ENCODE measurements around the gene EIF4B. TPM values are rescaled to one million over a fixed set of nuclear protein-coding genes. Genes with fewer than 3 reads are reported as not detected.
A peak's percentile ranks its signal among the peaks of the same experiment; 100 is the strongest.

The EIF4B gene
- total RNA-seq, 4 donors from 2014 or later, result 400 to 648 (median 576) TPM

DNA sequence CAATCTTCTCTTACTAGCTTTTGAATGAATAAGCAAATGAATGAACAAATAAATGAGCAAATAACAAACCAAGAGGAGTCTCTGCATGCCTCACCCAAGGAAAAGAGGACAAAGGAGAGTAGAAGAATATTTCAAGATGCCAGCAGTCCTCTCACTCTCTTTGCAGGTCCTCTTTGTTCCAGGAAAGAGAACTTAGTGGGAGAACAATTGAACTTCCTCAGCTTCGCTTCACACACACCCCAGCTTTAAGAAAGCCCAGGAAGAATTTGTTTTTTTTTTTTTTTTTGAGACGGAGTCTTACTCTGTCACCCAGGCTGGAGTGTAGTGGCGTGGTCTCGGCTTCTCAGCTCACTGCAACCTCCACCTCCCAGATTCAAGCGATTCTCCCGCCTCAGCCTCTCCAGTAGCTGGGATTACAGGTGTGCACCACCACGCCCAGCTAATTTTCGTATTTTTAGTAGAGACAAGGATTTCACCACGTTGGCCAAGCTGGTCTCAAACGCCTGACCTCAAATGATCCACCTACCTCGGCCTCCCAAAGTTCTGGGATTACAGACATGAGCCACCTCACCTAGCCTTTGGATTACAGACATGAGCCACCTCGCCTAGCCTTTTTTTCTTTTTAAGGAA is 37.0 kb upstream of the EIF4B start:
- Histone ChIP-seq H3K4me1 (peaks cover 0 to 29% (median 21%) of the 10 kb centered on the region in 4 donors), H3K4me3 (no peak overlapping the region), H3K27ac (replicated peaks in 1 of 4) (peak overlapping the region in 1 of 4 donors; percentile 40), H3K27me3 (peaks cover 0 to 26% (median 5%) of the 10 kb centered on the region in 4 donors), H3K9me3 (no peaks in the 10 kb centered on the region), H3K36me3 (no peaks in the 10 kb centered on the region)
- intact Hi-C loops (cut with DNase I), result no loop called here
- DNase-seq (ENCODE audit: extremely low spot score), result no peak
- WGBS, result 75% methylated on average over 12 of the region's 12 CpGs
- TF ChIP-seq POLR2AphosphoS5 (IDR thresholded peaks at IDR 0.05), result no peak
- no peak for TF ChIP-seq CTCF (IDR thresholded peaks at IDR 0.05)
- TF ChIP-seq EP300 (IDR thresholded peaks at IDR 0.05), result no peak
- no peak for TF ChIP-seq POLR2A (IDR thresholded peaks at IDR 0.05; ENCODE audit: low read depth)

GRCh38 chr12:52969828-52970569 is 36.3 kb upstream of the EIF4B start:
- intact Hi-C loops (cut with DNase I), result no loop called here
- TF ChIP-seq POLR2AphosphoS5 (IDR thresholded peaks at IDR 0.05), result no peak
- TF ChIP-seq POLR2A (IDR thresholded peaks at IDR 0.05; ENCODE audit: low read depth), result no peak
- TF ChIP-seq CTCF (IDR thresholded peaks at IDR 0.05), result no peak
- TF ChIP-seq EP300 (IDR thresholded peaks at IDR 0.05), result no peak
- DNase-seq (ENCODE audit: extremely low spot score), result no peak
- Histone ChIP-seq H3K4me1 (peaks cover 4 to 31% (median 26%) of the 10 kb centered on the region in 4 donors), H3K27me3 (peaks cover 0 to 19% (median 4%) of the 10 kb centered on the region in 4 donors), H3K36me3 (no peaks in the 10 kb centered on the region), H3K4me3 (no peak overlapping the region), H3K27ac (replicated peaks in 1 of 4) (peak overlapping the region in 3 of 4 donors; percentile 25 to 40 (median 29)), H3K9me3 (no peaks in the 10 kb centered on the region)
- 33% methylated on average over 7 of the region's 7 CpGs for WGBS

DNA sequence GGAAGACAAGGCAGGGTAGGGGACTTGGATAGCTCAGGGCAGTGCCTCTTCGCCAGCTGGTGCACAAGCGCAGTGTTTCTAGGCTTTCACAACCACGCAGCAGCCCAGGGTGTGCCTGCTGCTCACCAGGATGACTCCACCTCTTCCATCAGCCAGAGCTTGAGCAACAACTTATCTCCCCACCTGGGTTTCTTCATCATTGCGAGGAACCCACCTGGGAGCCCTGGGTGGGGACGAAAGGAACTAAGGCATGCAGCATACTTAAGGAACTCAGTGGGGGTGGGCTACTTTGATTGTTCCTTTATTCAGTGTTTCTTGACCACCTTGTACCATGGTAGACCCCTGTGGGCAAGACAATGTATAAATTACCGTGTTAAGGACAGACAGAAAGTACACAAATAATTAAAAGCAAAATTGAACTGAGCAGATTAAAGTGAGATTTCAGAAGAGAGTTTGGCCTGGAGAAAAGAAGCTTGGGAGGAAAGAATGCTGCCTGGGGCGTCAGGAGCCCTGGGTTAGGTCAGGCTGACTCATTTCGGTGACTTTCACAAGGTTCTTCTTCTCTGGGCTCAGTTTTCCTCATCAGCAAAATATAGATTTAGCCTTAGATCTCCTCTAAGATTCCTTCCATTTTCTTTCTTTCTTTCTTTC is 34.5 kb upstream of the EIF4B start:
- Histone ChIP-seq H3K4me3 (no peak overlapping the region), H3K9me3 (no peaks in the 10 kb centered on the region), H3K4me1 (peaks cover 6 to 41% (median 33%) of the 10 kb centered on the region in 4 donors), H3K27me3 (peaks cover 0 to 3% (median 0%) of the 10 kb centered on the region in 4 donors), H3K36me3 (no peaks in the 10 kb centered on the region), H3K27ac (replicated peaks in 1 of 4) (peak overlapping the region in 1 of 4 donors; percentile 34)
- DNase-seq (ENCODE audit: extremely low spot score), result no peak
- TF ChIP-seq POLR2A (IDR thresholded peaks at IDR 0.05; ENCODE audit: low read depth) (no peak), POLR2AphosphoS5 (IDR thresholded peaks at IDR 0.05) (no peak), EP300 (IDR thresholded peaks at IDR 0.05) (no peak), CTCF (IDR thresholded peaks at IDR 0.05) (no peak)
- whole genome bisulfite sequencing, result 85% methylated on average over 8 of the region's 8 CpGs
- intact Hi-C loops (cut with DNase I), result no loop called here

GRCh38 chr12:52975204-52975603 is 31.1 kb upstream of the EIF4B start:
- Histone ChIP-seq H3K4me1 (peaks cover 6 to 36% (median 26%) of the 10 kb centered on the region in 4 donors), H3K27ac (replicated peaks in 1 of 4) (peak overlapping the region in 1 of 4 donors; percentile 18), H3K27me3 (peaks cover 0 to 10% (median 0%) of the 10 kb centered on the region in 4 donors), H3K9me3 (no peaks in the 10 kb centered on the region), H3K36me3 (no peaks in the 10 kb centered on the region), H3K4me3 (no peak overlapping the region)
- intact Hi-C loops (cut with DNase I), result loop anchor here (5.0 kb wide), 1 partner anchor 43 kb away; no protein-coding TSS in a partner anchor
- no peak for TF ChIP-seq POLR2A (IDR thresholded peaks at IDR 0.05; ENCODE audit: low read depth)
- no peak for TF ChIP-seq EP300 (IDR thresholded peaks at IDR 0.05)
- TF ChIP-seq POLR2AphosphoS5 (IDR thresholded peaks at IDR 0.05), result no peak
- TF ChIP-seq CTCF (IDR thresholded peaks at IDR 0.05), result no peak
- 64% methylated on average over 3 of the region's 3 CpGs for WGBS
- no peak for DNase-seq (ENCODE audit: extremely low spot score)

All from esophagus muscularis mucosa (tissue), 4 donors.